DMS153 treated with DMSO at 0.1 percent for 48 hours (cell line): ENCODE data around the gene EN2.

Experiments used
- DNase-seq: peaks from one replicate; lab custom pipeline; 2025; ENCODE audit not compliant: unreplicated experiment; lab: John Stamatoyannopoulos, UW

Gene EN2

GRCh38 chr7:155463114-155463811 is 5.3 kb downstream of the EN2 start:
- no peak for DNase-seq

- no peak for DNase-seq
These were observed 6.3 kb downstream of the EN2 start for GRCh38 chr7:155464183-155464582.

- DNase-seq = no peak
These were observed 7.2 kb downstream of the EN2 start for GRCh38 chr7:155464948-155465739.

GRCh38 chr7:155465761-155466141 is 7.8 kb downstream of the EN2 start:
- no peak for DNase-seq

GRCh38 chr7:155466142-155466813 is 8.3 kb downstream of the EN2 start:
- no peak for DNase-seq

- DNase-seq = no peak
These were observed 9.1 kb downstream of the EN2 start for GRCh38 chr7:155466814-155467733.

GRCh38 chr7:155467846-155468784 is 10.2 kb downstream of the EN2 start:
- DNase-seq = no peak

- no peak for DNase-seq
These were observed 10.8 kb downstream of the EN2 start for GRCh38 chr7:155468785-155469148.

- DNase-seq = no peak
These were observed 11.6 kb downstream of the EN2 start for GRCh38 chr7:155469311-155470185.

GRCh38 chr7:155470186-155470487 is 12.2 kb downstream of the EN2 start:
- DNase-seq = no peak

- no peak for DNase-seq
These were observed 13.0 kb downstream of the EN2 start for GRCh38 chr7:155470686-155471638.

GRCh38 chr7:155471718-155472117 is 13.8 kb downstream of the EN2 start:
- DNase-seq = no peak

GRCh38 chr7:155477476-155477875 is 19.5 kb downstream of the EN2 start:
- DNase-seq = no peak

GRCh38 chr7:155481764-155482163 is 23.8 kb downstream of the EN2 start:
- DNase-seq = no peak

- no peak for DNase-seq
These were observed 24.7 kb downstream of the EN2 start for GRCh38 chr7:155482511-155483183.

- DNase-seq = no peak
These were observed 25.3 kb downstream of the EN2 start for GRCh38 chr7:155483245-155483644.

GRCh38 chr7:155483868-155484325 is 26.0 kb downstream of the EN2 start:
- peak; percentile 17 for DNase-seq
